ENCODE data around the gene SBF2.

The SBF2 gene

DNA sequence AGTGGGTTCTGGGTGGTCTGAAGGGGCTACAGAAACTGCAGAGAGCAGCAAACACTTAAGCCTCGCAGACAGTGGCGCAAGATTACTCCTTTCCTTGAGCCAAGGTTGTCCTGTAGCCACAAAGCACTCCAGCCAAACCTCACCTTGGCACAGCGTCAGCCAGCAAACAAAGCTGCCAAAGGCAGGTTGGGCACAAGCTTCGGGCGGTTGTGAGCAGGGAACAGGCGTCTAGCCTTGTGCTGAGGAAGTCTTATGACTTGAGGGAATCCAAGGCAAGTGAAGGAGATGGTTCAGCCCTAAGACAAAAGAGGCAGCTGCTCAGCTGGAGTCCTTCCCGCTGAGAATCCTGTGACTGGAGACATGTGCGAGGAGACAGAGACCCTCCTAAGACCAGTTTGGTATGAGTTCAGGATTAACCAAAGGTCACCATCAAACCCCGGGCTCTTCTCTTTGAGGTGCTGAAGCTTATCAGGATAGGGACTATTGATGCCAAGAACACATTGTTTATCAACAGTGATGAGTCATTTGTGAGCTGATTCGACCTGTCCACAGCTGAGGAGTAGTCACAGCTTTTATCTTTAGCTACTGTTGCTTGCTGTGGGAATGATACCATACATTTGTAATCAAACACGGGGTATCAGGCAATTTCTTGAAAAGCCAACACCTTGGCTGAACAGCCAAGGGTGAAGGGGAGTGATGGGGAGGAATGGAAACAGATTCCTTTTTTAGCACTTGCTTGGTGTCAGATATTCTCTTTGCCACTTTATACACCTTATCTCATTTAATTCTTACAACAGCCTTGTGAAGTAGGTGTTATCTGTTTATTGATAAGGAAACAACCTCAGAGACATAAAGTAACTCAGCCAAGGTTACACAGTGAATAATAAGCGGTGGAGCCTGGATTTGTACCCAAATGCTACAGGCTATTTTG is 15.4 kb upstream of the SBF2 start:
- TF ChIP-seq ZNF274 (IDR thresholded peaks at IDR 0.05; ENCODE audit: low read depth, low read length): no peak
- no peak overlapping the region for H3K4me3 ChIP-seq (ENCODE audit: low read length)

DNA sequence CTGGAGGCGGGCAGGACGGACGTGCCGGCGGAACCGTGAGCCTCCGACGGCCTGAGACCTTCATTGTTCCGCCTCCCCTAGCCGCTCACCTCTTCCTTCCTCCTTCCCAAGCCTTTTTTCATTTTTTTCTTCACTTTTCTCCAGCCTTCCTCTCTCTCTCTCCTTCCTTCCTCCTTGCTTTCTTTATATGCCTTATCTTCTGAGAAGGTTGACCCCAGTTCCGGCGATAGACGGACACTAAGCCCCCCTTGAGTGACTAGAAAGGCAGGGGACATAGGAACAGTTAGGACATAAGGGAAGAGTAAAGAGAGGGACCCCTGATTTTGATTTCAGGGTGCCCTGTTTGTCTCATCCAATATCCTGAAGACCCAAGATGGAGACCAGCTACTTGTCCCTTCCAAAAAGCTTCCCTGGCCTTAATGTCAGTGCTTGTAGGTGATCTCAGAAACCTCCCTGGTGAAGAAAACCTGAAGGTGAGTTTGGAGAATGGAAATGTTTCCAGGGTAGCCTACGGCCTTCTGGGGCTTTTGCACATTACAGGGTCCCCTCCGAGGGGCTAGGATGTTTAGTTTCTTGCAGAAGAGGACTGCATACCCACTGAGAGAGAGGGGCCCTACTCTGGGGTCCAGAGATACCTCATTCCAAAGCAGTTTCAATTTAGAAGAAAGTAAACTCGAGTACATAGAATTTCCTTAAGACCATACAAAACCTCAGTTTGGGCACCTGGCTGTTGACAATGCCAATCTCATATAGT is 14.4 kb upstream of the SBF2 start:
- TF ChIP-seq ZNF274 (IDR thresholded peaks at IDR 0.05; ENCODE audit: low read depth, low read length): no peak
- H3K4me3 ChIP-seq (ENCODE audit: low read length): peak overlapping the region; percentile 13; the same call in 1 of the 2 replicates

DNA sequence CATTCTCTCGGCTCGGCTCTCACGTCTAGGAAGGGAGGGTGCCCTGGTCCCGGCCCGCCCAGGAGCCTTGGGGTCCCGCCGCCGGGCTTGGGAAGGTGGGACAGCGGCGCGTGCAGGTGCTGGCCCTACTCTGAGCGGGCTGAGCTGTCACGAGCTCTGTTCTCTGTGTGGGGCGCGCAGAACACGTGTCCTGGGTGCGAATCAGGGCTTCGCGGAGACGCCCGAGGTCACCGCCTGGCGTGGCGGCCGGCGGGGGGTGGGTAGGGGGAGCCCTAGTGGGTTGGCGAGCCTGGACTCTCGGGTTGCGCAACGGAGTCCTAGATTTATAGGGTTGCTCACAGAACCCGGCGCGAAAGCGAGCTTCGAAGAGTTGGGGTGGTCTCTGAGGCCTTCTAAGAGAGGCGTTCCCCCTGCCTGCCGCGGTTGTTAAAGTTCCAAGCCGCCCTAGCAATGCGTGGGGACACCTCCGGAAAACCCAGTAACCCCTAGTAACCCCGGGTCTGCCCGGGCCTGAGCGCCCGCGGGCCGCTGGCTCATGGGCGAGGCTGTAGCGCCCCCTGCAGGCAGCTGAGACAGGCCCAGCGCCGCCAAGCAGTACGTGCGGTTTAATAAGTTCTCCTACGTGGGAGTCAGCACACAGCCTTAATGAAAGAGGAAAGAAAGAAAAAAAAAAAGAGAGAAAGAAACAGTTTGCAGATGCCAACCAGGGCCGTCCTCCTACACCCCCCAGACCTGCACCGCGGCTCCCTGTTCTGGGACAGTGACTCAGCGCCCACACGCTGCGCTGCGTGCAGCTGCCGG is 13.6 kb upstream of the SBF2 start:
- no peak for TF ChIP-seq ZNF274 (IDR thresholded peaks at IDR 0.05; ENCODE audit: low read depth, low read length)
- H3K4me3 ChIP-seq (ENCODE audit: low read length): peak overlapping the region; percentile 13; the same call in 1 of the 2 replicates

- peak overlapping the region; percentile 13; the same call in 1 of the 2 replicates for H3K4me3 ChIP-seq (ENCODE audit: low read length)
These were observed 13.0 kb upstream of the SBF2 start for GRCh38 chr11:10307022-10307399.

DNA sequence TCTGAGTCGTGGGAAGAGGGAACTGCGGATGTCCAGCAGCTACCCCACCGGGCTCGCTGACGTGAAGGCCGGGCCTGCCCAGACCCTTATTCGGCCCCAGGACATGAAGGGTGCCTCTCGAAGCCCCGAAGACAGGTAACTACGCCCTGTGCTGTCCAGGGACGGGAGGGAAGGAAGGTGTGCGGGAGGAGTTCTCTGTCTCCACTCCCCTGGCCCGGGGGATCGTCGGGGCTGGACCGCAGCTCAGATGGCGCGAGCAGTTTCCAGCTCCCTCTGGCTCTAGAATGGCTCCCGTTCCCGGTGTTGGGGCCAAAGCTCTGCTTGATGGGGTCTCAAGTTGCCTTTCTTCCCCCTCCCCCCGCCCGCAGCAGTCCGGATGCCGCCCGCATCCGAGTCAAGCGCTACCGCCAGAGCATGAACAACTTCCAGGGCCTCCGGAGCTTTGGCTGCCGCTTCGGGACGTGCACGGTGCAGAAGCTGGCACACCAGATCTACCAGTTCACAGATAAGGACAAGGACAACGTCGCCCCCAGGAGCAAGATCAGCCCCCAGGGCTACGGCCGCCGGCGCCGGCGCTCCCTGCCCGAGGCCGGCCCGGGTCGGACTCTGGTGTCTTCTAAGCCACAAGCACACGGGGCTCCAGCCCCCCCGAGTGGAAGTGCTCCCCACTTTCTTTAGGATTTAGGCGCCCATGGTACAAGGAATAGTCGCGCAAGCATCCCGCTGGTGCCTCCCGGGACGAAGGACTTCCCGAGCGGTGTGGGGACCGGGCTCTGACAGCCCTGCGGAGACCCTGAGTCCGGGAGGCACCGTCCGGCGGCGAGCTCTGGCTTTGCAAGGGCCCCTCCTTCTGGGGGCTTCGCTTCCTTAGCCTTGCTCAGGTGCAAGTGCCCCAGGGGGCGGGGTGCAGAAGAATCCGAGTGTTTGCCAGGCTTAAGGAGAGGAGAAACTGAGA is 12.2 kb upstream of the SBF2 start:
- no peak for TF ChIP-seq ZNF274 (IDR thresholded peaks at IDR 0.05; ENCODE audit: low read depth, low read length)
- peak overlapping the region; percentile 43; the same call in 1 of the 2 replicates for H3K4me3 ChIP-seq (ENCODE audit: low read length)

More at GRCh38 chr11:10307022-10307399, 13.0 kb upstream of the SBF2 start:
- no peak for TF ChIP-seq ZNF274 (IDR thresholded peaks at IDR 0.05; ENCODE audit: low read depth, low read length)

DNA sequence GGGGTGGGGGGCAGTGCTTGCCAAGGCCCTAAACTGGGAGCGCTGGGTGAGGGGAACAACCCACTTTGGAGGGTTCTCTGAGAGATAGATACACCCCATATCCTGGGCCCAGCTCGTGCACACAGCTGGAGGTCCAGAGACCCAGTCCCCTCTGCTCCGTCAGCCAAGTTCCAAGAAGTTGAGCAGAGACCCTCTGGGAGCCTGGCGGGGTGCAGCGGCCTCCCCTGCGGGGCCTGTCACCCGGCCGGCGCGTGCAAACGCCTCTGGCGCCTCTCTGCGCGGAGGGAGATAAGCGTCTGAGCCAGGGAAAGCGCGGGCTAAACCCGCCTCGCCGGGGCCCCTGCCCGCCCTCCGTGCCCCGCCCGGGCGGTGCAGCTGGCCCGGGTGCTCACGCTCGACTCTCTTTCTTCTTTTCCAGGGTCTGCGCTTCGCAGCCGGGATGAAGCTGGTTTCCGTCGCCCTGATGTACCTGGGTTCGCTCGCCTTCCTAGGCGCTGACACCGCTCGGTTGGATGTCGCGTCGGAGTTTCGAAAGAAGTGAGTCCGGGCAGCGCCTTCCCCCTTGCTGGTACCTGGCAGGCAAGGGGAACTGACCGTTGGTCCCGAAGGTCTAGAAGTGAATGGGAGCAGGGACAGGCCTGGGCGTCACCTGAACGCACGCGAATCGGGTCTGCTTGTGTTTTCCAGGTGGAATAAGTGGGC is 11.4 kb upstream of the SBF2 start:
- peak overlapping the region; percentile 43; the same call in 1 of the 2 replicates for H3K4me3 ChIP-seq (ENCODE audit: low read length)
- no peak for TF ChIP-seq ZNF274 (IDR thresholded peaks at IDR 0.05; ENCODE audit: low read depth, low read length)

DNA sequence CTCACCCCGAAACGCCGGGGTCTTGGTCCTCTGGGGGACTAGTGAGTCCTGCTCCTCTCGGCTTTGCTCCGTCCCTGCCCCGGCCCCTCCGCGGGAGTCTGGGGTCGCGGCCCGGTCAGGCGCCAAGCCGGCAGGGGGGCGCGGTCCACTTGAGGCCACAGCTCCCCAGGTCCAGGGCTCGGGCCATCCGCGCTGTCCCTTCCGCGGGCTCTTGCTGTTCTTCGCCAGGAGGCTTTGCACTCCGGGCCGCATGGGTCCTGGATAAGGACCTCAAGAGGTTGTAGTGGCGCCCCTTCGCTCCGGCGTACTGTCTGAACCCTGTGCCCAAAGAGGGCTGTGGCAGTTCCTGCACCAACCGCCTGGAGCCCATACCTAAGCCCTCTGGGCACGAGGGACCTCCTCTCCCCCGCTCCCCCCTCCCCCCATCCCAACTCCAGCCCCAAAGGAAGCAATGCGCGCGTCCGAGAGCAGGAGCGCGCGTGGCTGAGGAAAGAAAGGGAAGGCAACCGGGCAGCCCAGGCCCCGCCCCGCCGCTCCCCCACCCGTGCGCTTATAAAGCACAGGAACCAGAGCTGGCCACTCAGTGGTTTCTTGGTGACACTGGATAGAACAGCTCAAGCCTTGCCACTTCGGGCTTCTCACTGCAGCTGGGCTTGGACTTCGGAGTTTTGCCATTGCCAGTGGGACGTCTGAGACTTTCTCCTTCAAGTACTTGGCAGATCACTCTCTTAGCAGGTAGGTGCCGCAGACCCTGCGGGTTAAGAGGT is 10.7 kb upstream of the SBF2 start, which contains the start of gene ADM:
TSS of gene ADM (plus strand) at position 579 of the 767 bp plus-strand sequence. CDS start 628 bp downstream, outside the sequence.
- TF ChIP-seq ZNF274 (IDR thresholded peaks at IDR 0.05; ENCODE audit: low read depth, low read length): no peak
- peak within 1 kb of the TSS; percentile 62; the same call in 1 of the 2 replicates for H3K4me3 ChIP-seq (ENCODE audit: low read length)

DNA sequence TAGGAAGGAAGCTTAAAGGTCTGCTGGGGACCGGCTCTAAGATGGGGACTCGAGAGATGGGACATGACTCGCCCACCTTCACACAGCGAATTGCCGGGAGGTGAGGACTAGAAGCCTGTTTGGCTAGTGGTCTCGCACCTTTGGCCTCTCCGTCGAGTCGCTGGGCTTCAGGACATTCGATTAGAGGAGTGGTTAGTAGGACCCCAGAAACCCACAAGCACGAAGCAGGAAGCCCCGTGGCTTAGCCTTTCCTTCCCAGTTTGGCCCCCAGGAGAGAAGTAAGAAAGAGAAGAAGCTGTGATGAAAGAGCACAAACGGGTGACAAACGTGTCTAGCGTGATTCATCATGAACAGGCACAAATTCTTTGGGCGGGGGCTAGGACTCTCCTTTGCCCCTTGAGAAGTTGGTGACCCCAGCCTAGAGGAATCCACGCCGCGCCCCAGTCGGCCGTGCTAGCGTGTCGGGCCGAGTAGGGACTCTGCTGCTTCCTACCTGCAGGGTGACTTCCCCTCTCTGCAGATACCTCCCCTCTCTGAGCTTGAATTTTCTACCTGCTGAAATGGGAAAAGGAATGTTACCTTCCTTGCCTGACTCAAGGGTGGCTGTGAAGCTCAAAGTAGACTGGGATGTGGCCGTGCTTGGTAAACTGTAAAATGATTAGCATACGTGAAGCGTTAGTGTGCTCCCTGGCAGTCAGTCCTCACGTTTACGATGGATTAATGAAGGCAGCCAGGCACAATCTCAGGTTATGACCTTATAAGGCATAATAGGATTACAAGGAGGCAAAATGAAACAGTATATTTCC is 9.7 kb upstream of the SBF2 start:
- H3K4me3 ChIP-seq (ENCODE audit: low read length): peak overlapping the region; percentile 62; the same call in 1 of the 2 replicates
- TF ChIP-seq ZNF274 (IDR thresholded peaks at IDR 0.05; ENCODE audit: low read depth, low read length): no peak

GRCh38 chr11:10302744-10303557 is 8.9 kb upstream of the SBF2 start:
- no peak for TF ChIP-seq ZNF274 (IDR thresholded peaks at IDR 0.05; ENCODE audit: low read depth, low read length)
- peak overlapping the region; percentile 62; the same call in 1 of the 2 replicates for H3K4me3 ChIP-seq (ENCODE audit: low read length)

DNA sequence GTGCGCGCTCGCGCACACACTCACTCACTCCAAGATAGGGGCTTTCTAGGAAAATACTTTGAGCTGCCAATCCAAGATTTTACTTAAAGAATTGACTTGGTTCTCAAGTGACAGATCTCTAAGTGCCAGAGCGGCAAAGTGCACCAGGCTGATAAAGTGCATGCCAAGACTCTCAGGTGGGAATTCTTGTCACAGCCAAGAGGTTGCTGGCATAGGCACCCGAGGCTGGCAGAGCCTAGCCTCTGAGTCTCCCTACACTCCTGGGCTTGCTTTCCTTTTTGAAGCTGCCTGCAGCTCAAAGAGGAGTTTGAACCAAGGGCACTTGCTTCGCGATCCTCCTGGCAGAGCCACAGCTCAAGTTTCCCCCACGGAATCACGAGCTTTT is 8.3 kb upstream of the SBF2 start:
- TF ChIP-seq ZNF274 (IDR thresholded peaks at IDR 0.05; ENCODE audit: low read depth, low read length): no peak
- H3K4me3 ChIP-seq (ENCODE audit: low read length): peak overlapping the region; percentile 62; the same call in 1 of the 2 replicates
